GM23338 (cell line): ENCODE data around the gene NDUFS7. TPM values are rescaled to one million over a fixed set of nuclear protein-coding genes. Genes with fewer than 3 reads are reported as not detected.

Experiments
- ATAC-seq: fragments of 200-7000 bp; cut with Tn5 transposase; 3 replicates; pipeline ENCODE4 v1.9.1; 2020
- DNase-seq: peaks from one replicate; pipeline ENCODE4 v3.0.0-alpha.2; 2015; ENCODE audit warnings: low spot score
- H2AFZ ChIP-seq: fragments of 200-600 bp; sonication (generic); 2 replicates; pipeline ENCODE4 v1.8.0; 2016; ENCODE audit warnings: antibody characterized with exemption, mild to moderate bottlenecking, moderate library complexity
- H3F3A ChIP-seq: fragments of 200-600 bp; sonication (generic); replicated peaks from 2 replicates; pipeline ENCODE4 v1.8.0; 2017; ENCODE audit warnings: antibody characterized with exemption, mixed run types, low read depth
- H3K27ac ChIP-seq: fragments of 200-600 bp; sonication (generic); 2 replicates; pipeline ENCODE4 v1.6.1; 2016; ENCODE audit warnings: low read depth
- H3K27me3 ChIP-seq: fragments of 200-600 bp; sonication (generic); 2 replicates; pipeline ENCODE4 v1.8.0; 2016; ENCODE audit warnings: mild to moderate bottlenecking, mixed run types, moderate library complexity; ENCODE audit not compliant: insufficient read depth
- H3K36me3 ChIP-seq: fragments of 200-600 bp; sonication (generic); 2 replicates; pipeline ENCODE4 v1.8.0; 2016; ENCODE audit warnings: mild to moderate bottlenecking; ENCODE audit not compliant: insufficient read depth
- H3K4me1 ChIP-seq: fragments of 200-600 bp; sonication (generic); 2 replicates; pipeline ENCODE4 v1.8.0; 2016; ENCODE audit warnings: mild to moderate bottlenecking, moderate library complexity; ENCODE audit not compliant: insufficient read depth
- H3K4me2 ChIP-seq: fragments of 200-600 bp; sonication (generic); 2 replicates; pipeline ENCODE4 v1.7.1; 2017; ENCODE audit warnings: mixed run types
- H3K4me3 ChIP-seq: fragments of 200-600 bp; sonication (generic); 2 replicates; pipeline ENCODE4 v1.6.1; 2016; ENCODE audit warnings: mixed run types
- H3K79me2 ChIP-seq: fragments of 200-600 bp; sonication (generic); replicated peaks from 2 replicates; pipeline ENCODE4 v1.8.0; 2017; ENCODE audit warnings: mild to moderate bottlenecking; ENCODE audit not compliant: insufficient read depth
- H3K9me2 ChIP-seq: fragments of 200-600 bp; sonication (generic); 2 replicates; pipeline ENCODE4 v1.8.0; 2017; ENCODE audit not compliant: insufficient read depth
- H4K20me1 ChIP-seq: fragments of 200-600 bp; sonication (generic); replicated peaks from 2 replicates; pipeline ENCODE4 v1.8.0; 2017; ENCODE audit warnings: mild to moderate bottlenecking; ENCODE audit not compliant: insufficient read depth
- H3K27ac Mint-ChIP-seq: 2 replicates; pipeline ENCODE4 v1.8.0; 2020; ENCODE audit warnings: inconsistent platforms, mild to moderate bottlenecking, moderate library complexity, mixed read lengths
- H3K27me3 Mint-ChIP-seq: 3 replicates; pipeline ENCODE4 v1.8.0; 2022; ENCODE audit warnings: low read depth, mild to moderate bottlenecking, moderate library complexity, mixed read lengths, inconsistent platforms; ENCODE audit not compliant: insufficient read depth, poor library complexity
- H3K36me3 Mint-ChIP-seq: 3 replicates; pipeline ENCODE4 v1.8.0; 2021; ENCODE audit warnings: low read depth, mild to moderate bottlenecking, inconsistent platforms, moderate library complexity, mixed read lengths
- H3K4me1 Mint-ChIP-seq: 3 replicates; pipeline ENCODE4 v1.8.0; 2020; ENCODE audit warnings: mild to moderate bottlenecking, inconsistent platforms, mixed read lengths
- H3K4me3 Mint-ChIP-seq: 3 replicates; pipeline ENCODE4 v1.8.0; 2021; ENCODE audit warnings: moderate library complexity, mild to moderate bottlenecking, inconsistent platforms, mixed read lengths
- H3K9me3 Mint-ChIP-seq: 3 replicates; pipeline ENCODE4 v1.8.0; 2020; ENCODE audit warnings: moderate library complexity, mild to moderate bottlenecking, inconsistent platforms, mixed read lengths
- CREB1 ChIP-seq: fragments of 250-450 bp; sonication (Bioruptor Pico); IDR thresholded peaks from 2 replicates; pipeline ENCODE4 v1.5.0; 2020; ENCODE audit warnings: low read depth, mild to moderate bottlenecking, moderate library complexity
- CTCF ChIP-seq, 2 experiments: fragments of 200-600 bp in 1 of 2; sonication (generic) in 1 of 2; conservative IDR thresholded peaks; 2 replicates each; pipeline versions ENCODE4 v1.5.1 to v1.6.1; 2016 to 2017; ENCODE audit warnings: antibody characterized with exemption in 2 of 2, low read depth in 2 of 2, mild to moderate bottlenecking in 2 of 2, moderate library complexity in 1 of 2
- EZH2 ChIP-seq: fragments of 200-600 bp; sonication (generic); IDR thresholded peaks from one replicate; pipeline ENCODE4 v1.8.0; 2017; ENCODE audit warnings: antibody characterized with exemption, mild to moderate bottlenecking, low read depth; ENCODE audit not compliant: unreplicated experiment
- EZH2phosphoT487 ChIP-seq: fragments of 200-600 bp; sonication (generic); IDR thresholded peaks from one replicate; pipeline ENCODE4 v1.8.1; 2018; ENCODE audit warnings: antibody characterized with exemption; ENCODE audit not compliant: unreplicated experiment
- NANOG ChIP-seq: IDR thresholded peaks from 2 replicates; pipeline ENCODE4 v1.6.1; 2016; ENCODE audit warnings: antibody characterized with exemption, borderline replicate concordance
- POLR2AphosphoS5 ChIP-seq: IDR thresholded peaks from 2 replicates; pipeline ENCODE4 v1.6.1; 2016; ENCODE audit warnings: antibody characterized with exemption, low read depth
- REST ChIP-seq: IDR thresholded peaks from one replicate; pipeline ENCODE4 v1.6.1; 2018; ENCODE audit warnings: antibody characterized with exemption; ENCODE audit not compliant: unreplicated experiment
- STAT1 ChIP-seq: IDR thresholded peaks from one replicate; pipeline ENCODE4 v1.6.1; 2016; ENCODE audit warnings: antibody characterized with exemption; ENCODE audit not compliant: unreplicated experiment
- ZNF114 ChIP-seq: fragments of 250-450 bp; sonication (Bioruptor Pico); IDR thresholded peaks from 2 replicates; pipeline ENCODE4 v1.5.0; 2020; ENCODE audit warnings: mild to moderate bottlenecking, moderate library complexity
- ZNF462 ChIP-seq: fragments of 250-450 bp; sonication (Bioruptor Pico); IDR thresholded peaks from 2 replicates; pipeline ENCODE4 v1.5.0; 2020; ENCODE audit warnings: mild to moderate bottlenecking, moderate library complexity
- polyA plus RNA-seq: library from polyadenylated mRNA; unstranded; fragments of >200 nt; fragmentation: Nextera tagmentation; extraction: Ambion mirVana; gene quantifications from 2 replicates; pipeline ENCODE4 v1.2.1, GENCODE V29; 2016
- total RNA-seq: library from RNA; depleted of rRNA; stranded (reverse); fragments of >200 nt; shearing (Covaris generic); gene quantifications from 2 replicates; pipeline ENCODE4 v1.2.3, GENCODE V29; 2014
- TF ChIP-seq, protein P1 (sequence below): IDR thresholded peaks from 2 replicates; pipeline ENCODE4 v1.6.1; 2016; ENCODE audit warnings: antibody characterized with exemption

The NDUFS7 gene
- total and polyA plus RNA-seq, 2 experiments from 2014 or later = 132 to 203 TPM

DNA sequence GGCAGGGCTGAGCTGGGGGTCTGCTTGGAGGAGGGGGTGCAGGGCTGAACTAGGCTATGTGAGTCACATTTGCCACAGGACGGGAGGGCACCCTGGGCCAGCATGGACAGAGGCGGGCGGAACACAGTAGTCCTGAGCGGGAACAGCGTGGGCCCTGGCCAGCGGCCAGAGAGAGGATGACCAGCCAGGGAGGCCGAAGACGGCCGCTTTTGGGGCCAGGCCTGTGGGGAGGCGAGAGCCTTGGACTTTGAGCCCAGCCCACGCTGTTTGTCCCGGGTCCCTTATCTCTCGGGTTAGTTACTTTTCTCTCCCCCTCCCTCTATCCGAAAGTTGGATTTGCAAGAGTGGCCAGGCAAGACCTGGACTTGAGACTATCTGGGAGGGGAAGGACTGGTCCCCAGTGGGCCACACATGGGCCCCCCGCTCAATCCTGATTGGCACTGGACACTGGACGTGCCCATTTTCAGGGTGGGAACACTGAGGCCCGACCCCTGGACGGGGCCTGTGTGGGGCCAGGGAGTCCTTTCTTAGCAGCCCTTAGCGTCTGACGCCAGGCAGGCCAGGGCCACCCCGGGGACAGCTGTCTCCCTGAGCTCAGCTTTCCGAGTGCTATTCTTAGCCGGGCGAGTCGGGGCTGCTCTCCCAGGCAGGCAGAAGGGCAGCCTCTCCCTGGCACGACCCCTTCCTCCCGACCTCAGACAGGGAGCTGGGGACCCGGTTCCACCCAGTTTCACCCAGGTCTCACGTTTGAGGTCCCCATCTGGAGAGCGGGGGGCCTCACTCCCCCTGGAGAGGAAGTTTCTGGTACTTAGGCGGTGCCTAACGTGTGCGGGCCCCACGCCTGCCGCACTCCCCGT lies 16.8 kb downstream of the NDUFS7 start:
- Histone ChIP-seq H3K4me2 (peak overlapping the region; percentile 86), H4K20me1 (no peaks in the 10 kb centered on the region; the same call in 1 of the 2 replicates), H3K27ac (no peak overlapping the region), H3K36me3 (no peaks in the 10 kb centered on the region), H3K27me3 (peaks cover 6% of the 10 kb centered on the region; the same call in 1 of the 2 replicates), H3K79me2 (no peaks in the 10 kb centered on the region), H3F3A (peaks cover 4% of the 10 kb centered on the region; the same call in 1 of the 2 replicates), H3K9me2 (no peaks in the 10 kb centered on the region), H3K4me3 (peak overlapping the region; percentile 70), H3K4me1 (0 out of 2 replicates have a peak, but pooled peaks cover 5% of the 10 kb centered on the region), H2AFZ (peak overlapping the region; percentile 74; the same call in 1 of the 2 replicates)
- TF ChIP-seq ZNF114 (CRISPR knock-in tag) (no peak), EZH2 (no peak), ZNF462 (no peak), REST (no peak), CREB1 (CRISPR knock-in tag) (no peak), NANOG (no peak), POLR2AphosphoS5 (no peak), STAT1 (no peak), EZH2phosphoT487 (no peak), CTCF (conservative IDR thresholded peaks at IDR 0.05; ENCODE audit: low read depth in 2 of 2) (no peak)
- TF ChIP-seq, protein P1, sequence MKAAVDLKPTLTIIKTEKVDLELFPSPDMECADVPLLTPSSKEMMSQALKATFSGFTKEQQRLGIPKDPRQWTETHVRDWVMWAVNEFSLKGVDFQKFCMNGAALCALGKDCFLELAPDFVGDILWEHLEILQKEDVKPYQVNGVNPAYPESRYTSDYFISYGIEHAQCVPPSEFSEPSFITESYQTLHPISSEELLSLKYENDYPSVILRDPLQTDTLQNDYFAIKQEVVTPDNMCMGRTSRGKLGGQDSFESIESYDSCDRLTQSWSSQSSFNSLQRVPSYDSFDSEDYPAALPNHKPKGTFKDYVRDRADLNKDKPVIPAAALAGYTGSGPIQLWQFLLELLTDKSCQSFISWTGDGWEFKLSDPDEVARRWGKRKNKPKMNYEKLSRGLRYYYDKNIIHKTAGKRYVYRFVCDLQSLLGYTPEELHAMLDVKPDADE = no peak
- DNase-seq (no peak), ATAC-seq (peak; percentile 27)
- Mint-ChIP-seq H3K36me3 (no peaks in the 10 kb centered on the region; the same call in 2 of the 3 replicates), H3K27ac (no peak overlapping the region), H3K4me3 (peak overlapping the region; percentile 70), H3K27me3 (peaks cover 8% of the 10 kb centered on the region), H3K4me1 (peaks cover 6% of the 10 kb centered on the region; the same call in 2 of the 3 replicates), H3K9me3 (no peaks in the 10 kb centered on the region)
